ENCODE results near the gene MYO10. TPM values are rescaled to one million over a fixed set of nuclear protein-coding genes. Genes with fewer than 3 reads are reported as not detected.

Gene MYO10
- total RNA-seq, 3 donors from 2014 or later (not counting 1 experiment from before 2014, with no cell fraction given): 0.83 to 1.2 TPM; not detected in 1

DNA sequence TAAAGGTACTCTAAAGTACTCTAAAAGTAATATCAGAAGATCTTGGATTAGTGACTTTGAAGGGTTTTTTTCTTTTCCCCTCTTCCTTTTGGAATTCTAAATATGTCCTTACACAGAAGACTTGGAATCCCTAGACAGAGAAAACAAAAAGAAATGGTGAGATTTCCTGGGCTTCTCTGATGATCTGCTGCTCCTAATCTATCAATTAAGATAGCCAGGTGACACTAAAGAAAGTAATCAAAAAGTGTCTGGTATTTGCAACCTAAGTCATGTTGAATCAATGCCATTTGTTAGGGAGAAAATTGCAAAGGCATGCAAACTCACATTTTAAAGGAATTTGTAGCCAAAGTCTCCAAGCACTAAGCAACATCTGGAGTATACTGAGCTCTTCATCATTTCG lies 29.5 kb upstream of the MYO10 start:
- Histone ChIP-seq H3K4me3 (ENCODE audit: low read length) (no peak overlapping the region), H3K27me3 (ENCODE audit: control insufficient read depth, insufficient read depth, low read length) (no peaks in the 10 kb centered on the region), H3K4me1 (ENCODE audit: control insufficient read depth, insufficient read depth, low read length) (no peaks in the 10 kb centered on the region), H3K36me3 (ENCODE audit: control insufficient read depth, insufficient read depth, low read length) (no peaks in the 10 kb centered on the region), H3K9me3 (ENCODE audit: control insufficient read depth, insufficient read depth, low read length) (no peaks in the 10 kb centered on the region), H3K27ac (ENCODE audit: low read length) (no peak overlapping the region)
- Mint-ChIP-seq H3K9me3 (no peaks in the 10 kb centered on the region), H3K27me3 (ENCODE audit: low read depth in 2 of 2) (no peaks in the 10 kb centered on the region), H3K4me1 (no peaks in the 10 kb centered on the region), H3K27ac (no peak overlapping the region), H3K4me3 (no peak overlapping the region), H3K36me3 (no peaks in the 10 kb centered on the region)
- TF ChIP-seq, protein P1, sequence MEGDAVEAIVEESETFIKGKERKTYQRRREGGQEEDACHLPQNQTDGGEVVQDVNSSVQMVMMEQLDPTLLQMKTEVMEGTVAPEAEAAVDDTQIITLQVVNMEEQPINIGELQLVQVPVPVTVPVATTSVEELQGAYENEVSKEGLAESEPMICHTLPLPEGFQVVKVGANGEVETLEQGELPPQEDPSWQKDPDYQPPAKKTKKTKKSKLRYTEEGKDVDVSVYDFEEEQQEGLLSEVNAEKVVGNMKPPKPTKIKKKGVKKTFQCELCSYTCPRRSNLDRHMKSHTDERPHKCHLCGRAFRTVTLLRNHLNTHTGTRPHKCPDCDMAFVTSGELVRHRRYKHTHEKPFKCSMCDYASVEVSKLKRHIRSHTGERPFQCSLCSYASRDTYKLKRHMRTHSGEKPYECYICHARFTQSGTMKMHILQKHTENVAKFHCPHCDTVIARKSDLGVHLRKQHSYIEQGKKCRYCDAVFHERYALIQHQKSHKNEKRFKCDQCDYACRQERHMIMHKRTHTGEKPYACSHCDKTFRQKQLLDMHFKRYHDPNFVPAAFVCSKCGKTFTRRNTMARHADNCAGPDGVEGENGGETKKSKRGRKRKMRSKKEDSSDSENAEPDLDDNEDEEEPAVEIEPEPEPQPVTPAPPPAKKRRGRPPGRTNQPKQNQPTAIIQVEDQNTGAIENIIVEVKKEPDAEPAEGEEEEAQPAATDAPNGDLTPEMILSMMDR (IDR thresholded peaks at IDR 0.05): no peak
- ATAC-seq: no peak
- DNase-seq: no peak
- 40% methylated on average over 1 of the region's 1 CpG for WGBS (ENCODE audit: insufficient coverage)
- intact Hi-C loops (cut with micrococcal nuclease): no loop called here

DNA sequence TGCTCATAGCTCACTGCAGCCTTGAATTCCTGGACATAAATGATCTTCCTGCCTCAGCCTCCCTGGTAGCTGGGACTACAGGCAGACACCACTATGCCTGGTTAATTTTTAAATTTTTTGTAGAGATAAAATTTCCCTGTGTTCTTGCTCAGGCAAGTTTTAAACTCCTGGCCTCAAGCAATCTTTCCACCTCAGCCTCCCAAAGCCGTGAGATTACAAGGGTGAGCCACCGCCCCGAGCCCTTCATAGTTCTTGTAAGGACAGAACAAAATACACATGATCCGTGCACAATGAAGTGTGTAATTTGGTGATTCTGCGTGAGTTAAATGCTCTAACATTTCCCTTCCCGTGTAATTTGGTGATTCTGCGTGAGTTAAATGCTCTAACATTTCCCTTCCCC lies 27.7 kb upstream of the MYO10 start:
- intact Hi-C loops (cut with micrococcal nuclease): no loop called here
- 83% methylated on average over 6 of the region's 7 CpGs for WGBS (ENCODE audit: insufficient coverage)
- DNase-seq: no peak
- Histone ChIP-seq H3K4me3 (ENCODE audit: low read length) (no peak overlapping the region), H3K27ac (ENCODE audit: low read length) (no peak overlapping the region), H3K9me3 (ENCODE audit: control insufficient read depth, insufficient read depth, low read length) (no peaks in the 10 kb centered on the region), H3K4me1 (ENCODE audit: control insufficient read depth, insufficient read depth, low read length) (no peaks in the 10 kb centered on the region), H3K27me3 (ENCODE audit: control insufficient read depth, insufficient read depth, low read length) (no peaks in the 10 kb centered on the region), H3K36me3 (ENCODE audit: control insufficient read depth, insufficient read depth, low read length) (no peaks in the 10 kb centered on the region)
- Mint-ChIP-seq H3K4me3 (no peak overlapping the region), H3K36me3 (no peaks in the 10 kb centered on the region), H3K9me3 (no peaks in the 10 kb centered on the region), H3K4me1 (no peaks in the 10 kb centered on the region), H3K27ac (no peak overlapping the region), H3K27me3 (ENCODE audit: low read depth in 2 of 2) (no peaks in the 10 kb centered on the region)
- TF ChIP-seq, protein P1 (IDR thresholded peaks at IDR 0.05): no peak
- no peak for ATAC-seq

DNA sequence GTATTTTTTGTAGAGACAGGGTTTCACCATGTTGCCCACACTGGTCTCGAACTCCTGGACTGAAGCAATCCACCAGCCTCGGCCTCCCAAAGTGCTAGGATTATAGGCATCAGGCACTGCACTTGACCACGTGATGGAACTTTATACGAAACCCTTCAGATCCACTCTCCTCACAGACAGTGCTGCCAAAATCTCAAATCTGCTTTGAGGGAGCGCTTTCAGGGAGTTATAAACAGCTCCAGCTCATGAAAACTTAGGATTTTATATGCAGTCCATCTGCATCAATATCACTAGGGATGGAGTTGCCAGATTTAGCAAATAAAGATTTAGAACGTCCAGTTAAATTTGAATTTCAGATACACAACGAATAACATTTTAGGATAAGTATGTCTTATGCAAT lies 25.0 kb upstream of the MYO10 start:
- H3K27ac ChIP-seq (ENCODE audit: low read length): no peak overlapping the region
- DNase-seq (no peak), ATAC-seq (no peak)
- Mint-ChIP-seq H3K27ac (no peak overlapping the region), H3K36me3 (no peaks in the 10 kb centered on the region), H3K27me3 (ENCODE audit: low read depth in 2 of 2) (no peaks in the 10 kb centered on the region), H3K4me3 (no peak overlapping the region), H3K9me3 (peaks cover 0 to 4% of the 10 kb centered on the region in 2 donors), H3K4me1 (no peaks in the 10 kb centered on the region)
- WGBS (ENCODE audit: insufficient coverage): 86% methylated on average over 7 of the region's 7 CpGs
- H3K4me3 ChIP-seq (ENCODE audit: low read length): no peak overlapping the region
- H3K36me3 ChIP-seq (ENCODE audit: control insufficient read depth, insufficient read depth, low read length): no peaks in the 10 kb centered on the region
- no peaks in the 10 kb centered on the region for H3K27me3 ChIP-seq (ENCODE audit: control insufficient read depth, insufficient read depth, low read length)
- intact Hi-C loops (cut with micrococcal nuclease): no loop called here
- no peaks in the 10 kb centered on the region for H3K9me3 ChIP-seq (ENCODE audit: control insufficient read depth, insufficient read depth, low read length)
- no peaks in the 10 kb centered on the region for H3K4me1 ChIP-seq (ENCODE audit: control insufficient read depth, insufficient read depth, low read length)
- TF ChIP-seq, protein P1 (IDR thresholded peaks at IDR 0.05): no peak

Measured in natural killer cell (primary cell).